Sigmoid colon (tissue), 7 donors: ENCODE measurements around the gene STIM2. TPM values are rescaled to one million over a fixed set of nuclear protein-coding genes. Genes with fewer than 3 reads are reported as not detected.

Source experiments
- DNase-seq: peaks from one replicate; pipeline ENCODE4 v3.0.0-alpha.2; 2019
- H3K27ac ChIP-seq, 4 donors: fragments of 200-600 bp; sonication (generic); one replicate each; pipeline ENCODE4 v1.5.1; 2016 to 2019; ENCODE audit warnings: mild to moderate bottlenecking in 1 of 4
- H3K27me3 ChIP-seq, 3 donors: fragments of 200-600 bp; sonication (generic); one replicate each; pipeline ENCODE4 v1.5.1; 2019; ENCODE audit warnings: mild to moderate bottlenecking in 1 of 3
- H3K36me3 ChIP-seq, 4 donors: fragments of 200-600 bp; sonication (generic); one replicate each; pipeline ENCODE4 v1.5.1; 2016 to 2019
- H3K4me1 ChIP-seq, 4 donors: fragments of 200-600 bp; sonication (generic); one replicate each; pipeline ENCODE4 v1.5.1; 2017 to 2019
- H3K4me3 ChIP-seq, 4 donors: fragments of 200-600 bp; sonication (generic); one replicate each; pipeline ENCODE4 v1.5.1; 2017 to 2019; ENCODE audit warnings: mild to moderate bottlenecking in 2 of 4, moderate library complexity in 1 of 4
- H3K9me3 ChIP-seq, 4 donors: fragments of 200-600 bp in 3 of 4; sonication (generic) in 3 of 4; one replicate each; pipeline versions ENCODE4 v1.5.1 to v1.6.1; 2013 to 2019
- EP300 ChIP-seq, 4 donors: sonication (generic); formaldehyde crosslinking; IDR thresholded peaks; one replicate each; pipeline ENCODE4 v1.6.1; 2017; ENCODE audit warnings: antibody characterized with exemption in 4 of 4
- POLR2A ChIP-seq, 2 donors: fragments of 450-650 bp; IDR thresholded peaks; one replicate each; pipeline ENCODE4 v1.6.1; 2016; ENCODE audit warnings: antibody characterized with exemption in 2 of 2, mild to moderate bottlenecking in 2 of 2, moderate library complexity in 2 of 2
- POLR2AphosphoS5 ChIP-seq, 4 donors: sonication (generic); formaldehyde crosslinking; IDR thresholded peaks; one replicate each; pipeline ENCODE4 v1.6.1; 2017; ENCODE audit warnings: antibody characterized with exemption in 4 of 4
- WGBS, 2 donors: extraction: QIAGEN DNeasy Blood & Tissue Kit; methylation state at CpG; one replicate each; pipeline ENCODE4 v1.1.7; 2013; 5-methylcytosine and 5-hydroxymethylcytosine counted together
- intact Hi-C: fragments of 100-400 bp; cut with DNase I; formaldehyde crosslinking; loops from one replicate; pipeline ENCODE4 v1.15.1; 2023
- polyA plus RNA-seq, 3 donors: library from polyadenylated mRNA; stranded (reverse); fragments of 200-250 nt; gene quantifications; one replicate each; pipeline ENCODE4 v1.2.3, GENCODE V29; 2013
- total RNA-seq, 4 donors: library from RNA; depleted of rRNA; stranded (reverse); fragments of >200 nt; gene quantifications; one replicate each; pipeline ENCODE4 v1.1.0, GENCODE V29; 2016
- TF ChIP-seq, protein P1 (sequence below), 4 experiments: fragments of 450-650 bp in 3 of 4; fragments of 200-600 bp in 1 of 4; IDR thresholded peaks; one replicate each; pipeline ENCODE4 v1.5.1; 2016 to 2019; ENCODE audit warnings: antibody characterized with exemption in 4 of 4, mild to moderate bottlenecking in 3 of 4, moderate library complexity in 2 of 4
- donor health status: healthy with polysubstance abuse.
- donor health status: Bipolar disorder and iron deficiency.
- donor health status: healthy.

STIM2 gene
- total and polyA plus RNA-seq, 7 donors: 3.0 to 16.8 (median 14.1) TPM

DNA sequence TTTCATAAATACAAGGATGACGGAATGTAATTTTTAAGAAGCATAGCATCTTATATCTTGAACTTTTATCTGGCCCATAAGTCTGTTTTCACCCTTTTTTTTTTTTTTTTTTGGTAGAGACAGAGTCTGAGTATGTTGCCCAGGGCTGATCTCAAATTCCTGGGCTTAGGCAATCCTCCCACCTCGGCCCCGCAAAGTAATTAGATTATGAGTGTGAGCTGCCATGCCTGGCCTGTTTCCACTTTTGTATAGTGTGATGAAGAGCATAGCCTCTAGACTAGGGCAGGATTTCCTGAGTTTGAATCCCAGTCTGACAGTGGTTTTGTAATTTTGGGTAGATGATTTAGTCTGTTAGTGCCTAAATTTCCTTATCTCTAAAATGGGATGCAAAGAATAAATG is 11.0 kb downstream of the STIM2 start:
- intact Hi-C loops: no loop called here
- no peak overlapping the region for H3K27ac ChIP-seq
- TF ChIP-seq POLR2A (IDR thresholded peaks at IDR 0.05): no peak
- TF ChIP-seq POLR2AphosphoS5 (IDR thresholded peaks at IDR 0.05): no peak
- TF ChIP-seq, protein P1, sequence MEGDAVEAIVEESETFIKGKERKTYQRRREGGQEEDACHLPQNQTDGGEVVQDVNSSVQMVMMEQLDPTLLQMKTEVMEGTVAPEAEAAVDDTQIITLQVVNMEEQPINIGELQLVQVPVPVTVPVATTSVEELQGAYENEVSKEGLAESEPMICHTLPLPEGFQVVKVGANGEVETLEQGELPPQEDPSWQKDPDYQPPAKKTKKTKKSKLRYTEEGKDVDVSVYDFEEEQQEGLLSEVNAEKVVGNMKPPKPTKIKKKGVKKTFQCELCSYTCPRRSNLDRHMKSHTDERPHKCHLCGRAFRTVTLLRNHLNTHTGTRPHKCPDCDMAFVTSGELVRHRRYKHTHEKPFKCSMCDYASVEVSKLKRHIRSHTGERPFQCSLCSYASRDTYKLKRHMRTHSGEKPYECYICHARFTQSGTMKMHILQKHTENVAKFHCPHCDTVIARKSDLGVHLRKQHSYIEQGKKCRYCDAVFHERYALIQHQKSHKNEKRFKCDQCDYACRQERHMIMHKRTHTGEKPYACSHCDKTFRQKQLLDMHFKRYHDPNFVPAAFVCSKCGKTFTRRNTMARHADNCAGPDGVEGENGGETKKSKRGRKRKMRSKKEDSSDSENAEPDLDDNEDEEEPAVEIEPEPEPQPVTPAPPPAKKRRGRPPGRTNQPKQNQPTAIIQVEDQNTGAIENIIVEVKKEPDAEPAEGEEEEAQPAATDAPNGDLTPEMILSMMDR (IDR thresholded peaks at IDR 0.05): no peak
- TF ChIP-seq EP300 (IDR thresholded peaks at IDR 0.05): no peak
- no peaks in the 10 kb centered on the region for H3K36me3 ChIP-seq
- H3K9me3 ChIP-seq: no peaks in the 10 kb centered on the region
- H3K4me3 ChIP-seq: no peak overlapping the region
- H3K27me3 ChIP-seq: no peaks in the 10 kb centered on the region
- DNase-seq: no peak
- WGBS, 2 donors: 81 to 86% methylated on average over 3 of the region's 3 CpGs
- peaks cover 0 to 12% (median 0%) of the 10 kb centered on the region in 4 donors for H3K4me1 ChIP-seq

DNA sequence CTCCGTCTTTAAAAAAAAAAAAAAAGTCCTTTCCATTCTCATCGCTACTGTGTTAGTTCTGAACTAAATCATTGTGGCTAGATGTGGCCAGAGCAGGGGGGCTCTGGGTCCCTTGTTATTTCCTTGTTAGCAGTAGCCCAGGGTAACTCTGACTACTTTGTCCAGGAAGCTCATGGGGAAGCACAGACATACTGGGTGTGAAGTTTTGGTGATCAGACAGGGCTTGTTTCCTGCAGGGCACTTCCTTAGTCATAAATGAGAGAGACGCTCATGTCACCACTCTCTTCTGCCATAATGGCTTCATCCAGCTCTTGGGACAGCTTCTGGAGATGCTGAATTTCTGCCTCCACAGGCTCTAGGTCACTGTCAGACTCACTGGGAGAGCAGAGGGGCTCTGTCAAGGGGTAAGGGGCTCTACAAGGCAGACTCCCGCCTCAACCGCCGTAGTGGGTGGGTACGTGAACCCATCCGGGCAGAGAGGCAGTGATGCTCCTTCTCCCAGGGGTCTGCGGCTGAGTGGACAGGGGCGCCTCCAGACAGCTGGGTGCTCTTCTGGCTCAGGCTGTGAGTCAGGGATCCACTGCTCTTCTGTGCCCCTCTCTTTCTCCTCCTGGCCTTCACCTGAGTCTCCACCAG is 12.9 kb downstream of the STIM2 start:
- DNase-seq: no peak
- Histone ChIP-seq H3K9me3 (no peaks in the 10 kb centered on the region), H3K36me3 (no peaks in the 10 kb centered on the region), H3K27ac (no peak overlapping the region), H3K4me3 (no peak overlapping the region), H3K4me1 (peaks cover 0 to 4% (median 0%) of the 10 kb centered on the region in 4 donors), H3K27me3 (no peaks in the 10 kb centered on the region)
- intact Hi-C loops: no loop called here
- TF ChIP-seq POLR2AphosphoS5 (IDR thresholded peaks at IDR 0.05): no peak
- TF ChIP-seq EP300 (IDR thresholded peaks at IDR 0.05): no peak
- TF ChIP-seq POLR2A (IDR thresholded peaks at IDR 0.05): no peak
- TF ChIP-seq, protein P1 (IDR thresholded peaks at IDR 0.05): no peak
- 85 to 91% methylated on average over 10 of the region's 10 CpGs for WGBS, 2 donors

DNA sequence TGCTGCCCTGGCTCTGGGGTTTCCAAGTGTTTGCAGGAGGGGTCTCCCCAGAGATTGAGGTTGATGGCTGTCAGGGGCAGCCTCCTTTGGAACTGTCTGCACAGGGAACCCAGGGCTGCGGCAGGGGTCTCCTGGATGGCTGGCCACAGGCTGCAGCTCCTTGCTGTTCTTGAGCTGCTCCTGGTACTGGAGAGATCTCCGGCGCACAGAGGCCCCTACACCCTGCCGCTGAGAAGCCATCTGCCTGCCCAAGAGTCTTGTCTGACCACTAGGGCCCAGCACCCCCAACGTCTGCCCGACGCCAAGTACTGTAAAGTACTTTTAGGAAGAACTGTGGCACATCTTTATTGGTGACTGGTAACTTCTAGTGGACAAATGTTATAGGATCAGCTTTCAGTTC is 13.5 kb downstream of the STIM2 start:
- no peaks in the 10 kb centered on the region for H3K36me3 ChIP-seq
- TF ChIP-seq POLR2AphosphoS5 (IDR thresholded peaks at IDR 0.05) (no peak), EP300 (IDR thresholded peaks at IDR 0.05) (no peak), POLR2A (IDR thresholded peaks at IDR 0.05) (no peak)
- TF ChIP-seq, protein P1 (IDR thresholded peaks at IDR 0.05): no peak
- H3K27ac ChIP-seq: no peak overlapping the region
- no peaks in the 10 kb centered on the region for H3K9me3 ChIP-seq
- peaks cover 0 to 4% (median 0%) of the 10 kb centered on the region in 4 donors for H3K4me1 ChIP-seq
- intact Hi-C loops: no loop called here
- H3K4me3 ChIP-seq: no peak overlapping the region
- no peaks in the 10 kb centered on the region for H3K27me3 ChIP-seq
- 95 to 97% methylated on average over 7 of the region's 7 CpGs for WGBS, 2 donors
- DNase-seq: no peak

DNA sequence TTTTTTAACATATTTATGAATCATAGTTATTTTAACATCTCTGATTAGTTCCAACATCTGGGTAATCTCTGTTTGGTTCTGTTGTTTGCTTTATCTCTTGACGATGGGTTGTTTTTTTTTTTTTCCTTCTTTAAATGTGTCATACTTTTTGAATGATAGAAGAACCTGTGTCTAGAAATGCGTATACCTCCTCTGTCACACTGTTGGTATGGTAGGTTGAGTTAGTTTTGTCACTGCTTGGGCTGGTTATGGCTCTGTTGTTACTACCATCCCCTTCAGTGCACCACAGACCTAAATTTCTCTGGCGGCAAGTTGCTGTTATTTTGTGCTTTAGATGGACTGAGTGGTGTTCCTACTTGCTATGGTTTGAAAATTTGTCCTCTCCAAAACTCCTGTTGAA is 16.8 kb downstream of the STIM2 start:
- Histone ChIP-seq H3K36me3 (no peaks in the 10 kb centered on the region), H3K27ac (no peak overlapping the region), H3K9me3 (no peaks in the 10 kb centered on the region), H3K4me1 (peaks cover 0 to 4% (median 0%) of the 10 kb centered on the region in 4 donors), H3K4me3 (no peak overlapping the region), H3K27me3 (no peaks in the 10 kb centered on the region)
- intact Hi-C loops: no loop called here
- no peak for DNase-seq
- WGBS, 2 donors: 86 to 95% methylated on average over 3 of the region's 3 CpGs
- TF ChIP-seq POLR2AphosphoS5 (IDR thresholded peaks at IDR 0.05) (no peak), POLR2A (IDR thresholded peaks at IDR 0.05) (no peak), EP300 (IDR thresholded peaks at IDR 0.05) (no peak)
- TF ChIP-seq, protein P1 (IDR thresholded peaks at IDR 0.05): no peak

DNA sequence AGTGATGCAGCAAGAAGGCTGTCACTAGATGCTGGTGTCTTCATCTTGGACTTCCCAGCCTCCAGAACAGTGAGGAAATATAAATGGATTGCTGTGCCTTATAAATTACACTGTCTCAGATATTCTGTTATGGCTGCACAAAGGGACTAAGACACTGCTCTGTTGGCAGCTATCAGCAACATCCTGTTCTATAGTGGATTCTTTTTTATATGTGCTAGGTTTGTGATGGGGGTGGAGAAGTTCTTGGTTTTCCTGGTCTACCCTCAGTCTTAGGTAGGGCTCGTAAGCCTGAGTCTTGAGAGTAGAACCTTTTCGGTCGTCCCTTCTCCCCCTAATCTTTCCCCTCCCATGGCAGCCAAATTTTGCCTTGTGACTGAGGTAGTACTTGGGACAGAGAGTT is 17.3 kb downstream of the STIM2 start:
- Histone ChIP-seq H3K4me3 (no peak overlapping the region), H3K36me3 (no peaks in the 10 kb centered on the region), H3K27me3 (no peaks in the 10 kb centered on the region), H3K9me3 (no peaks in the 10 kb centered on the region), H3K27ac (no peak overlapping the region), H3K4me1 (peaks cover 0 to 4% (median 0%) of the 10 kb centered on the region in 4 donors)
- no peak for DNase-seq
- 89 to 92% methylated on average over 3 of the region's 3 CpGs for WGBS, 2 donors
- intact Hi-C loops: no loop called here
- TF ChIP-seq POLR2AphosphoS5 (IDR thresholded peaks at IDR 0.05) (no peak), POLR2A (IDR thresholded peaks at IDR 0.05) (no peak), EP300 (IDR thresholded peaks at IDR 0.05) (no peak)
- TF ChIP-seq, protein P1 (IDR thresholded peaks at IDR 0.05): no peak
